ENCODE results near the gene ATP6V1F. TPM values are rescaled to one million over a fixed set of nuclear protein-coding genes. Genes with fewer than 3 reads are reported as not detected.

Gene ATP6V1F
- total and polyA plus RNA-seq, 12 donors = 96.7 to 189 (median 125) TPM

- peaks cover 0 to 31% (median 16%) of the 10 kb centered on the region in 9 donors for H3K4me1 ChIP-seq
- TF ChIP-seq CTCF (IDR thresholded peaks at IDR 0.05) = no peak
- no peaks in the 10 kb centered on the region for H3K9me3 ChIP-seq
- no peak overlapping the region for H3K4me3 ChIP-seq
- no peaks in the 10 kb centered on the region for H3K36me3 ChIP-seq
- H3K27me3 ChIP-seq = peaks cover 5 to 76% (median 57%) of the 10 kb centered on the region in 7 donors
- no peak for ATAC-seq
- no peak for DNase-seq
- no peak overlapping the region for H3K27ac ChIP-seq
- intact Hi-C loops (cut with DNase I) = no loop called here
- 39 to 40% methylated on average over 10 to 11 of the region's 11 CpGs for WGBS, 2 donors
Measured at GRCh38 chr7:128914566-128915151, 52.0 kb downstream of the ATP6V1F start.

- intact Hi-C loops (cut with DNase I) = no loop called here
- Histone ChIP-seq H3K27me3 (peaks cover 5 to 75% (median 53%) of the 10 kb centered on the region in 7 donors), H3K9me3 (no peaks in the 10 kb centered on the region), H3K4me1 (peaks cover 0 to 24% (median 12%) of the 10 kb centered on the region in 9 donors), H3K27ac (no peak overlapping the region), H3K4me3 (peak overlapping the region in 7 of 10 donors; percentile 4 to 31 (median 25)), H3K36me3 (no peaks in the 10 kb centered on the region)
- TF ChIP-seq CTCF (IDR thresholded peaks at IDR 0.05) = no peak
- ATAC-seq = no peak
- 4 to 7% methylated on average over 32 of the region's 34 CpGs for WGBS, 2 donors
- no peak for DNase-seq
Measured at GRCh38 chr7:128915271-128915819, 52.7 kb downstream of the ATP6V1F start.

Other genes with a start within 250 kb of the ATP6V1F start
- 1 to 10 TPM in 9 of 10 donors, under 1 TPM in 1; 0.87 to 4.8 (median 2.7) TPM for gene GARIN1A, start 190.6 kb upstream of the ATP6V1F start, total RNA-seq
- 10 to 100 TPM in 1 of 2 donors, under 1 TPM in 1; 0.74 to 13.7 TPM for gene GARIN1A, start 190.6 kb upstream of the ATP6V1F start, polyA plus RNA-seq
- gene CALU, start 123.5 kb upstream of the ATP6V1F start, total RNA-seq = 100 to 1,000 TPM; 197 to 333 (median 249) TPM
- gene CALU, start 123.5 kb upstream of the ATP6V1F start, polyA plus RNA-seq = 100 to 1,000 TPM in 1 of 2 donors, 10 to 100 TPM in 1; 39.9 to 260 TPM
- gene OPN1SW, start 87.1 kb upstream of the ATP6V1F start, total RNA-seq = not detected
- not detected for gene OPN1SW, start 87.1 kb upstream of the ATP6V1F start, polyA plus RNA-seq
- gene CCDC136, start 70.9 kb upstream of the ATP6V1F start, total RNA-seq = 10 to 100 TPM in 4 of 10 donors, 1 to 10 TPM in 6; 1.8 to 14.4 (median 8.0) TPM
- gene CCDC136, start 70.9 kb upstream of the ATP6V1F start, polyA plus RNA-seq = 10 to 100 TPM in 1 of 2 donors, 1 to 10 TPM in 1; 4.6 to 13.5 TPM
- gene FLNC, start 32.5 kb upstream of the ATP6V1F start, total RNA-seq = 1,000 to 10,000 TPM in 6 of 10 donors, 100 to 1,000 TPM in 4; 364 to 2,445 (median 1,303) TPM
- 1,000 to 10,000 TPM in 1 of 2 donors, 100 to 1,000 TPM in 1; 223 to 1,054 TPM for gene FLNC, start 32.5 kb upstream of the ATP6V1F start, polyA plus RNA-seq
- gene KCP, start 47.9 kb downstream of the ATP6V1F start, total RNA-seq = under 1 TPM; 0.09 to 0.42 (median 0.27) TPM
- gene KCP, start 47.9 kb downstream of the ATP6V1F start, polyA plus RNA-seq = under 1 TPM; 0.23 to 0.44 TPM
- 1 to 10 TPM in 6 of 10 donors, under 1 TPM in 4; 0.46 to 6.6 (median 1.4) TPM for gene IRF5, start 75.1 kb downstream of the ATP6V1F start, total RNA-seq
- gene IRF5, start 75.1 kb downstream of the ATP6V1F start, polyA plus RNA-seq = 1 to 10 TPM; 1.3 to 2.8 TPM
- gene TNPO3, start 192.3 kb downstream of the ATP6V1F start, total RNA-seq = 10 to 100 TPM; 26.3 to 37.7 (median 30.4) TPM
- gene TNPO3, start 192.3 kb downstream of the ATP6V1F start, polyA plus RNA-seq = 10 to 100 TPM in 1 of 2 donors, 1 to 10 TPM in 1; 8.0 to 17.5 TPM

All from heart right ventricle (tissue), 16 donors.